Measurements from ENCODE around the gene RGS7. TPM values are rescaled to one million over a fixed set of nuclear protein-coding genes. Genes with fewer than 3 reads are reported as not detected.

The RGS7 gene
- total and polyA plus RNA-seq, 2 of the 4 experiments (the other 2 are of a cell fraction): 0.58 to 0.72 TPM

GRCh38 chr1:241217516-241217915, 139.5 kb downstream of the RGS7 start:
- no CpG with 5 or more reads among the region's 2 CpGs for WGBS, 2 experiments (ENCODE audit: extremely low coverage in 2 of 2, insufficient read length in 1 of 2)
- TF ChIP-seq SMC3 (IDR thresholded peaks at IDR 0.05; ENCODE audit: low read depth, low read length): no peak
- TF ChIP-seq MAFK (IDR thresholded peaks at IDR 0.05; ENCODE audit: low read depth, low read length): no peak
- no peak for TF ChIP-seq MXI1 (IDR thresholded peaks at IDR 0.05; ENCODE audit: borderline replicate concordance, low read depth, low read length)
- TF ChIP-seq POLR2A (IDR thresholded peaks at IDR 0.05; ENCODE audit: low read depth, low read length): no peak
- no peak for TF ChIP-seq NFE2L2 (IDR thresholded peaks at IDR 0.05; ENCODE audit: low read depth, low read length)
- no peak for TF ChIP-seq BHLHE40 (IDR thresholded peaks at IDR 0.05; ENCODE audit: low read depth, low read length)
- no peak for TF ChIP-seq CEBPB (IDR thresholded peaks at IDR 0.05; ENCODE audit: low read depth, low read length)
- TF ChIP-seq ELK1 (IDR thresholded peaks at IDR 0.05; ENCODE audit: borderline replicate concordance, low read depth, low read length): no peak
- no peak for TF ChIP-seq RAD21 (IDR thresholded peaks at IDR 0.05; ENCODE audit: low read length)
- no peak for TF ChIP-seq RFX5 (IDR thresholded peaks at IDR 0.05; ENCODE audit: low read depth, low read length)
- no peak for TF ChIP-seq CTCF (conservative IDR thresholded peaks at IDR 0.05; ENCODE audit: low read depth, low read length)
- TF ChIP-seq FOS (IDR thresholded peaks at IDR 0.05; ENCODE audit: low read depth, low read length): no peak
- TF ChIP-seq MAZ (IDR thresholded peaks at IDR 0.05; ENCODE audit: borderline replicate concordance, low read depth, low read length): no peak
- TF ChIP-seq USF2 (IDR thresholded peaks at IDR 0.05; ENCODE audit: low read depth, low read length): no peak
- no peak for TF ChIP-seq RCOR1 (IDR thresholded peaks at IDR 0.05; ENCODE audit: insufficient replicate concordance, low read length)
- TF ChIP-seq CHD1 (IDR thresholded peaks at IDR 0.05; ENCODE audit: low read depth, low read length): no peak
- in situ Hi-C loops (cut with MboI; ENCODE audit: low sequenced_read_pairs): no loop called here
- CTCF ChIA-PET: no interaction called here
- Histone ChIP-seq H3K79me1 (ENCODE audit: low read depth in 1 of 2, low read length in 2 of 2) (no peaks in the 10 kb centered on the region), H2AK5ac (ENCODE audit: low read depth, low read length) (no peak overlapping the region), H2BK15ac (ENCODE audit: low read depth, low read length) (no peak overlapping the region), H2BK120ac (ENCODE audit: low read depth, low read length) (no peak overlapping the region), H3K9me1 (ENCODE audit: insufficient read depth, low read length) (no peaks in the 10 kb centered on the region), H3K4me2 (ENCODE audit: low read depth, low read length) (no peak overlapping the region), H3K4ac (ENCODE audit: low read depth, low read length) (no peak overlapping the region), H3K27me3 (ENCODE audit: control insufficient read depth, insufficient read depth, low read length) (no peaks in the 10 kb centered on the region), H3K23ac (ENCODE audit: low read depth, low read length) (no peak overlapping the region), H4K5ac (ENCODE audit: low read depth, low read length) (no peak overlapping the region), H3K4me1 (ENCODE audit: control insufficient read depth, insufficient read depth, low read length) (no peaks in the 10 kb centered on the region), H3K9ac (ENCODE audit: low read depth, low read length) (no peak overlapping the region), H4K91ac (ENCODE audit: insufficient read depth, low read depth, low read length) (no peak overlapping the region), H2BK20ac (ENCODE audit: low read depth, low read length) (no peak overlapping the region), H2AK9ac (replicated peaks; ENCODE audit: low read depth, low read length, poor library complexity) (no peak overlapping the region), H3K27ac (ENCODE audit: insufficient read depth, low read length) (no peak overlapping the region), H3K4me3 (ENCODE audit: insufficient read depth, low read depth, low read length) (no peak overlapping the region), H3K18ac (ENCODE audit: low read depth, low read length) (no peak overlapping the region), H3K9me3 (ENCODE audit: control insufficient read depth, insufficient read depth, low read length) (peaks cover 8% of the 10 kb centered on the region; the same call in 1 of the 2 replicates), H2BK5ac (ENCODE audit: low read depth, low read length, poor library complexity, severe bottlenecking) (no peak overlapping the region), H3K36me3 (ENCODE audit: control insufficient read depth, insufficient read depth, low read length) (no peaks in the 10 kb centered on the region), H4K20me1 (ENCODE audit: insufficient read depth, low read length) (no peaks in the 10 kb centered on the region), H4K8ac (ENCODE audit: low read depth in 2 of 2, low read length in 2 of 2) (no peak overlapping the region), H2AFZ (replicated peaks; ENCODE audit: low read length, poor library complexity) (no peak overlapping the region), H3K14ac (replicated peaks; ENCODE audit: low read depth, low read length) (no peak overlapping the region), H3K56ac (ENCODE audit: extremely low read depth, insufficient read depth, low read length) (no peak overlapping the region)
- DNase-seq (no peak), ATAC-seq (ENCODE audit: low read depth) (no peak)
- BruUV-seq (replicated peaks): no TSS peak
- dilution Hi-C loops (cut with HindIII; ENCODE audit: low sequenced_read_pairs, unreplicated experiment): no loop called here
- POLR2A ChIA-PET (ENCODE audit: unreplicated experiment): no interaction called here
- intact Hi-C loops (cut with micrococcal nuclease): no loop called here

Data from IMR-90 (cell line).